ENCODE data around the gene DLEC1.
"Not testable (repeated sequence)": the region's sequence is repeated elsewhere in the genome, so short reads cannot be mapped to it uniquely, and the experiment has no call there.

DLEC1 gene

DNA sequence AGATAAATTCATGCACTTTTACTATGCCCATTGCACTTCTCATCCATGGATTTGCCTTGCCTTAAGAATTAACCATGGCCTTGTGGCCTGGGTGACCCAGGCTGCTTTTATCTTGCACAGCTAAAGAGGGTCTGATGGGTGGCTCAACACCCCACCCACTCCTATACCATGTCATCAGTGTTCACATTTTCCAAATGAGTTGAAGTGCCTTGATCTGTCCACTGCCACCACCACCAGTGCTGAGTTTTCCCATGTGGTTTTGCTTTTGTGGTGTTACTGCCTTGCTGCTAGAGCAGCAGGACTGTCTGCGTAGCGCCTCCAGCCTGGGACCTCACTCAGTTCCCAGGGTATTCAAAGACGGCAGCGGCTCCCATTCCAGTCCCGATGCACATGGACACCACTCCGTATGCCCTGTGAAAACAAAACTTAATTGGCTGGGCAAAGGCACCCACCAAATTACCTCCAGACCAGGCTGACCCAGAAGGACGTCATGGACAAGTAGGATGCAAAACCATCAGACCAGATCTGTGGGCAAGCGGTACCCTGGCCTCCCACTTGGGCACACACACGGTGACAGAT lies 83.8 kb downstream of the DLEC1 start:
- no peak for DNase-seq

DNA sequence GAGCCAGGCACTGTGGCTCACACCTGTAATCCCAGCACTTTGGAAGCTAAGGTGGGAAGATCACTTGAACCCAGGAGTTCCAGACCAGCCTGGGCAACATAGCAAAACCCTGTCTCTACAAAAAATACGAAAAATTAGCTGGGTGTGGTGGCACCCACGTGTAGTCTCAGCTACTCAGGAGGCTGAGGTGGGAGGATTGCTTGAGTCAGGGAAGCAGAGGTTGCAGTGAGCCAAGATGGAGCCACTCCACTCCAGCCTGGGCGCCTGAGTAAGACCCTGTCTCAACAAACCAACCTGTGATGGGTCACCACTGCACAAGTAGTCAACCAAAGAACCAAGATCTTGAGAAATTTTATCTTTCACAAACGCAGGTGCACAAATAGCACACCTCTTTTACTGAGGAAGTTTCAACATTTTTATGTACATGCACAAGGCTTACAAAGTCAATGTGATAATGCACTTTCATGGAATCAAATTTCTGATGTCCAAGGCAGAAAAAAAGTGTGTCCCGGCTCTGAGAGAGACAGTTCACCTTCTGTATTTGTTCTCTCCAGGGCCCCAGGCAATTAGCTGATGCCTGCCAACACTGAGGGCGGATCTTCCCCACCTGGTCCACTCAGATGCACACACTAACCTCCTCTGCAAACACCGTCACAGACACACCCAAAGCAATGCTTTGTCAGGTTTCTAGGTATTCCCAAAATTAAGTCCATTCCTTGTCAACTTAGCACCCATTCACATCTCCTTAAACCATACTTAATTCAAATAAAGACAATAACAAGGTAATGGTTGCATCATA lies 85.5 kb downstream of the DLEC1 start:
- no peak for DNase-seq

DNA sequence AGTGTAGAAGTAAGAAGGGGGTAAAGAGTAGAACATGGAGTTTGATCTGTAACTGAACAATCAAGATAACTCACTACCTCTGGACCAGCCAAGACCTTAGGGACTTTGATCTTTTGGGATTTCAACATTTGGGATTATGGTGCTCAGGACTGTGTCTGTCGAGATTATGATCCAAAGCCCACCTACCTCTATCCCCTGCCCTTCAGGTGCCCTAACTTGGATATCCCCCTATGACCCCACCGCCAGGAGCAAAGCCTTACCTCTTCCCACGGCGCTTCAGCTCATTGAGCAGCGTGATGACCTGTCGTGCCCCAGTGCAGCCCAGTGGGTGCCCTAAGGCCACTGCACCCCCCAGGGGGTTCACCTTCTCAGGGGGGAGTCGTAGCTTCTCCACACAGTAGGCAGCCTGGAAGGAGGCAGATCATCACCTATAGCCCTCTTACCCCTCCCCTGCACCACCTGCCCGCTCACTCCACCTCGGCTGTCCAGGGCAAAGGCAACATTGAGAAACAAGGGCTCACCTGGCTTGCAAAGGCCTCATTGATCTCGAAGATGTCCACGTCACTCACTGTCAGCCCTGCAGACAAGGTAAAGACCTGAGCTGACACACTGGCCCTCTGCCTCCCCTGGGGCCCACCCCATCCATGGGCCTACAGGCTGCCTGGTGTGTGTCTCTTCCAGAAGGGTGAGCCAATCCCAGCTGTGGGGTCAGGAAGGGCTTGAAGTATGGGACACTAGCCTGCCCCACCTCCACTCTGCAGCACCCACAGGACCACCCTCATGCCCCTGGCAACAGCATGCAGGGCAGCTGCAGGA lies 86.5 kb downstream of the DLEC1 start:
- DNase-seq = no peak

- DNase-seq = no peak
These were observed 87.3 kb downstream of the DLEC1 start for GRCh38 chr3:38126121-38126892.

DNA sequence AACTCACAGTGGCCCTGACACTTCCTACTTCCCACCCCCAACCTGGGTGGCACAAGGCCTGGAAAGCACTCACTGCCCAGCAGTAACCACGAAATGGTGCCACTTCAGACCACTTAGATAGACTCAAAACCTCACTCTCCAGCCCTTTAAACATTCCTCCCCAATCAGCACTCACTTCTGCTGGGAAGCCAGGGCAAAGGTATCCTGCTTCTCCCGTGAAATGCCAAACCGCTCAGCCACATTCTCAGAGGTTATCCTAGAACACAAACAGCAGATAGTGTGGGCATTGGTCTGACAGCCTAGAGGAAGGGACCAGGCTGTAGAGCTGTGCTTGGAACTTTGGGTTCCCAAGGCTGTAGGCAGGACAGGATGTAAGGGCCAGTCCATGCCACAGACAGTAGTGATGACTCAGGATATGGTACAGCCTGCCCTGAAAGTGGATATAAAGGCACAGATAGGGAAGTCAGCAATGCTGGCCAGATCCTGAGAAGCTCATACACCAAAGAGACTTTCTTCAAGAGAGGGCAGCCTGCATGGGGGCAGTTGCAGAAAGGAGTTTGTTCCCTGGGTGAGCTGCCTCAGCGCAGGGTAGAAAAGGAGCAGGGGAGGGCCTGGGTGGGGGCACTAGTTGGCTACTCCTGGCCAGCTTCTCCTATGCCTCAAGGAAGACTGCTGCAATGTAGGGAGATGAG lies 88.7 kb downstream of the DLEC1 start:
- DNase-seq = no peak

GRCh38 chr3:38128303-38128655 lies 89.3 kb downstream of the DLEC1 start:
- DNase-seq = no peak

DNA sequence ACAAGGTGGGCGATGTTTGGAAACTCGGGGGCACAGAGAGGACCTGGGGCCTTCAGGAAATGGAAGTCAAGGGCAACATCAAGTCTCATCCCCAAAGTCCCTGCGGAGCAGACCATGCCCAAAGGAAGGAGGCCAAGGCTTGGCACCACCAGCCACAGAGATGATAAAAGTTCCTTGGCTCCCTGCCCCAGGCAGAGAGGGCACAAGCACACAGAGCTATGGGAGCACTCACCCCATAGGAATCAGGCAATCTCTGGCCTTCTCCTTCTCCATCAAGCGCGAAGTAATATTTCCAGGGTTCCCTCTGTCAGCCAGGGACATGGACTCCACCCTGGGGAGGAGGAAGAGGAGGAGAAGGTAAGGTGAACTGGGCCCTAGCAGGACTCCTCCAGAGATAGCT lies 90.0 kb downstream of the DLEC1 start:
- DNase-seq = no peak

- DNase-seq = no peak
These were observed 91.6 kb downstream of the DLEC1 start for GRCh38 chr3:38130631-38131065.

DNA sequence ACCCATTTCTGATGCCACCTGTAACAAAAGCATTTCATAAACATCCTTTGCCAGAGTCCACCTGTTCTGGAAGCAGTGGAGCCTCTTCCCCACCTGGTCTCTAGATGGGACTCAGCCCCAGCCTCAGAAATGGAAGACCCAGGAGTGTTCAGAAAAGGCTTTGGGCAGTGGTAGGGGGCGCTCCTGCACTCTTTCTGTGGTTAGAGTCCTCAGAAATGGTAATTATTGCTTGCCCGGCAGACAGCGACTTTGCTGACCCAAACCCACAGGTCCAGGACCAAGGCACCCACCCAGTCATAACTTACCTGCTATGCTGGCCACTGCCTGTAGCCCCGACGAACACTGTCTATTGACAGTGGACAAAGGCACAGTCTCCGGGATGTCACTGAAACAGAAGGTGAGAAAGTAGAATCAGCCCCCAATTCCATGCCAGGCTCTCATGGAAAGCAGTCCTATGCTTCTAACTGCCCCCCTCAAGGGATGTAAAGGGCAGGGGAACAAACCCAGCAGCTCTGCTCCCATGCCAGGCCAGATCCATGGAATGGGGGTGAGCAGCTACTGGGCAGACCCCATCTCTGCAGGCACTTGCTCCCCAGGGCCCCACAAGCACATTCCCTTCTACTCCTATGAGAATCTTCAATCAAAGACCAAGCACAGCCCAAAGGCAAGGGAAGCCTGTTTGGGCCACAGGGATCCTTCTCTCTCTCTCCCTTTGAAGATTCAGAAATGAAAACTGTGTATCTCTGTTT lies 92.8 kb downstream of the DLEC1 start:
- peak; percentile 49 to 65 for DNase-seq

- DNase-seq = no peak
These were observed 94.2 kb downstream of the DLEC1 start for GRCh38 chr3:38133209-38133556.

- no peak for DNase-seq
These were observed 94.8 kb downstream of the DLEC1 start for GRCh38 chr3:38133557-38134405.

GRCh38 chr3:38134517-38135143 lies 95.6 kb downstream of the DLEC1 start:
- DNase-seq = not testable (repeated sequence)

DNA sequence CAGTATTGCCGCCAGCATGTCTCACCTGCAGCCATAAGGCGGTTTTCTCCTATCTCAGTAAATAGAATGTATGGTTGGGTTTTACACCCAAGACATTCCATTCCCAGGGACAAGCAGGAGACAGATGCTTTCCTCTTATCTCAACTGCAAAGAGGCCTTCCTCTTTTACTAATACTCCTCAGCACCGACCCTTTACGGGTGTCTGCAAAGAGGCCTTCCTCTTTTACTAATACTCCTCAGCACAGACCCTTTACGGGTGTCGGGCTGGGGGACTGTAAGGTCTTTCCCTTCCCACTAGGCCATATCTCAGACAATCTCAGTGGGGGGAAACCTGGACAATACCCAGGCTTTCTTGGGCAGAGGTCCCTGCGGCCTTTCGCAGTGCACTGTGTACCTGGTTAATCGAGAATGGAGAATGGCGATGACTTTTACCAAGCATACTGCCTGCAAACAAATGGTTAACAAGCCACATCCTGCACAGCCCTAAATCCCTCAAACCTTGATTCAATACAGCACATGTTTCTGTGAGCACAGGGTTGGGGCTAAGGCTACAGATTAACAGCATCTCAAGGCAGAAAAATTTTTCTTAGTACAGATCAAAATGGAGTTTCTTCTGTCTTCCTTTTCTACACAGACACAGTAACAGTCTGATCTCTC lies 96.7 kb downstream of the DLEC1 start:
- peak; percentile 51 to 52 for DNase-seq

DNA sequence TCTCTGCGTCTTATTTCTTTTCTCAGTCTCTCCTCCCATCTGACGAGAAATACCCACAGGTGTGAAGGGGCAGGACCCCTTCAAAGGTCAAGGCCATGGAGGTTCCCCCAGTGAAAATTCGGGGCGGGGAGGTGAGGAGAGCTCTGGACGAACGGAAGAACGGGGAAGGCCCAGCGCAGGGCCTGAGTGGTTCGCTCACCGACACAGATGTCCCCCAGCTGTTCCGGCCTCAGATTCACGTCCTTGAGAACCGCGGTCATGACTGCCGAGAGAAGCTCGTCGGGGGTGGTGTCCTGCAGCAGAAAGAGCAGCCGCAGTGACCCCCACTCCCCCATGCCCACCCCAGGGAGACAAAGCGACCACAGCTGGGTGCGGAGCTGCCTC lies 97.4 kb downstream of the DLEC1 start:
- DNase-seq = peak in 1 of 2 experiments; percentile 27

DNA sequence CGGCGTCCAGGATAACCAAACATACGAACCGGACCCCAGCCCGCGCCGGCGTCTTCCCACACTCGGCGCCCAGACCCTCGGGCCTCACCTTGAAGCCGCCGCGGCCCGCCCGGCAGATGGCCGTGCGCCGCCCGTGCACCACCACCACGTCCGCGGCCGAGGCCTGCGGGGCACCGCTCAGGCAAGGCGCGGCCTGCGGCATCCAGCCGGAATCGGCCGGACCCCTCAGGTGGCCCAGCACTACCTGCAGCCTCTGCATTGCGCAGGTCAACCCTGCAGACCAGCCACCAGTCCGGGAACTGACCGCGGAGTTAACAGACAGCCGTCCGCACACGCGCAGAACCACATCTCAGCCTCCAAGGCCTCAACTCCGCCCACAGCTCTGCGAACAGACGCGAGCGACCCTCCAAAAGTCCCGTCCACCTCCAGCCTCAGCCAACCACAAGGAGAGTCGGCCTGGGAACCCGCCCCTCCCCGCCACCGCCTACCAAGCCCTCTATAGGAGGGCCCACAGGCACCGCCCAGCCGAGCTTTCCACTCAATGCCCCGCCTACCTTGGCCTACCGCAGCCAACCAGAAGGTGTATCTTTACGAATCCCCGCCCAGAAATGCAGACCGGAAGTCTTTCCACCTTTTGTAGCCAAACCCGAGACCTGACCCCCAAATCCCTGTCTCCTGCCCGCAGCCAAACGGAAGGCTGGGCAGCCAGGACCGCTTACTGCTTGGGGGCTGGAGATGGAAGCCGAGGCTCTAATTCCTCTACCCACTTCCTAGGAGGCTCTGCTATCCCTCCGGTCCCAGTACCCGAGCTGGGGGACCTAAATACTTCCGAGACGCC lies 98.0 kb downstream of the DLEC1 start, which contains the start of gene ACAA1:
TSS of gene ACAA1 (minus strand) at position 351 of the 838 bp plus-strand sequence. CDS start at position 259, 92 bp downstream.
- DNase-seq = peak; percentile 100

DNA sequence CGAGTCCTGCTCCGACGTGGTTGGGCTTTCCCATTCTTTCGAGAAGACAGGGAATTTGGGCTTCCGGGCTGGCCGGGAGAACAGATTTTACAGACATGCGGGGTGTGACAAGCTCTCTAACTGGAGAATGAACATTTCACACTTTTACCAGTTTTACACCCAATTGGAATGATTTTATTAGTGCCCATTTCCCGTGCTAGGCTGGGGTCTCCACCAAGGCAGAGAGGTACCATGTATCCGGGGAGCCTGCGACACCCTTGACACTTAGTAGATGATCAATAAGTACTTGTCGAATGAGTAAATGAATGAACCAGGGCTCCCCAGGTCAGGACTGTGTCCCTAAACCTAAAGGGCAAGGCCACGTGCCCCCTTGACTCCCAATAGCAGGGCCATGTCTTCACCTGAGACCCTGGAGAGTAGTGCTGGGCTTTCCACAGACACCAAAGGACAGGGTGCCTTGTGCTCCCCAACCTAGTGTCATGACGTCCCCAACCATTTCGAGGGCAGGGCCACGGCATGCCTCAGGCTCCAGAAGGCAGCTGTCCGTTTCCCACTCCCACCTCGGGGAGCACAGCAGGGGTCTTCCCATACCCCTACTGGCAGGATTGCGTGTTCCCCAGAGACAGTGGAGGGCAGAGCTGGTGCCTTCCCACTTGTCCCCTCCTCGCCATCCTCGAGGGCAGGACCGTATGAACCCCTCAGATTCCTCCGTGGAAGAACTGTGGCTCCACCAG lies 98.8 kb downstream of the DLEC1 start:
- DNase-seq = no peak

GRCh38 chr3:38138349-38139190 lies 99.6 kb downstream of the DLEC1 start, which contains the start of gene MYD88:
Gene MYD88 (plus strand): TSS chr3:38138661. CDS start chr3:38138701, 40 bp downstream.
- DNase-seq = peak; percentile 82 to 89

Data from AML-193 (cell line).